ENCODE data around the gene PCDHGB2. TPM values are rescaled to one million over a fixed set of nuclear protein-coding genes. Genes with fewer than 3 reads are reported as not detected.
A peak's percentile ranks its signal among the peaks of the same experiment; 100 is the strongest.
"Not testable (repeated sequence)": the region's sequence is repeated elsewhere in the genome, so short reads cannot be mapped to it uniquely, and the experiment has no call there.

Gene PCDHGB2
- total RNA-seq, 2 donors from 2014 or later, result 2.3 to 9.3 TPM

DNA sequence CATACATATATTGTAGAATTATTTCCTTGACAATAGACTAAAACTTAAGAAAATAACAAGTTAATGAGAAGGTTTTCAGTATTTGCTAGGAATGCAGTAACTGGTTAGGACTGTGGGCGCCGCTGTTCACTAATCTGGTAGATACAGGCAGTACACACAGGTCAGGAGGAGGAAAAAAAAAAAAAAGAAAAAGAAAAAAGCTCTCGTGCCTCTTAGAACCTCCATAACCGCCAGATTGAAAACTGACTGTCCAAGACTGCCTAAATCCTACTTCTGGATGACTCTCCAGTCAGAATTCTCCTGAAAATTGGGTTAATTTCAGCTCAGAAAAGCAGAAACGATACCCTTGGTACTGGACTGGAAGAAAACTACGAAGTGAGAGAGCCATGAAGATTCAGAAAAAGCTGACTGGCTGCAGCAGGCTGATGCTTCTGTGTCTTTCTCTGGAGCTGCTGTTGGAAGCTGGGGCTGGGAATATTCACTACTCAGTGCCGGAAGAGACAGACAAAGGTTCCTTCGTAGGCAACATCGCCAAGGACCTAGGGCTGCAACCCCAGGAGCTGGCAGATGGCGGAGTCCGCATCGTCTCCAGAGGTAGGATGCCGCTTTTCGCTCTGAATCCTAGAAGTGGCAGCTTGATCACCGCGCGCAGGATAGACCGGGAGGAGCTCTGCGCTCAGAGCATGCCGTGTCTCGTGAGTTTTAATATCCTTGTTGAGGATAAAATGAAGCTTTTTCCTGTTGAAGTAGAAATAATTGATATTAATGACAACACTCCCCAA, 29.3 kb upstream of the PCDHGB2 start, which contains the start of gene PCDHGA1:
PCDHGA1 (plus strand) TSS at position 216 of the 782 bp plus-strand sequence.
- ATAC-seq (peak; percentile 50), DNase-seq (peak in 2 of 4 donors; percentile 31 to 48)
- intact Hi-C loops (cut with DNase I), result no loop called here
- Histone ChIP-seq H3K4me3 (no peak within 1 kb of the TSS), H3K9me3 (peaks cover 0 to 32% (median 0%) of the 10 kb centered on the region in 3 donors), H3K4me1 (no peaks in the 10 kb centered on the region), H3K27me3 (no peaks in the 10 kb centered on the region), H3K27ac (no peak within 1 kb of the TSS), H3K36me3 (replicated peaks in 1 of 2; ENCODE audit: insufficient read depth in 1 of 2, low read depth in 2 of 2) (no peaks in the 10 kb centered on the region)
- 16 to 21% methylated on average over 20 to 21 of the region's 21 CpGs for WGBS, 2 donors
- peak in 4 of 7 experiments; percentile 9 to 41 (median 24) for TF ChIP-seq CTCF (IDR thresholded peaks at IDR 0.05)
- TF ChIP-seq POLR2A (IDR thresholded peaks at IDR 0.05), result no peak

GRCh38 chr5:141332571-141332970, 27.2 kb upstream of the PCDHGB2 start:
- H3K27me3 ChIP-seq; intact Hi-C loops (cut with DNase I); H3K36me3 ChIP-seq (replicated peaks in 1 of 2; ENCODE audit: insufficient read depth in 1 of 2, low read depth in 2 of 2); DNase-seq; H3K4me3 ChIP-seq; ATAC-seq; H3K27ac ChIP-seq; H3K4me1 ChIP-seq: not testable (repeated sequence)
- H3K9me3 ChIP-seq, result peaks cover 0 to 36% (median 0%) of the 10 kb centered on the region in 3 donors
- WGBS, 2 donors, result 11 to 28% methylated on average over 4 to 34 of the region's 39 CpGs

- no peak within 1 kb of the TSS for H3K4me3 ChIP-seq
- ATAC-seq, result no peak
- H3K9me3 ChIP-seq, result peaks cover 0 to 47% (median 0%) of the 10 kb centered on the region in 3 donors
- H3K27ac ChIP-seq, result no peak within 1 kb of the TSS
- no peaks in the 10 kb centered on the region for H3K36me3 ChIP-seq (replicated peaks in 1 of 2; ENCODE audit: insufficient read depth in 1 of 2, low read depth in 2 of 2)
- no peaks in the 10 kb centered on the region for H3K4me1 ChIP-seq
- TF ChIP-seq CTCF (IDR thresholded peaks at IDR 0.05) (peak in 5 of 7 experiments; percentile 26 to 50 (median 40)), POLR2A (IDR thresholded peaks at IDR 0.05) (no peak)
- 5 to 16% methylated on average over 26 to 27 of the region's 27 CpGs for WGBS, 2 donors
- no peaks in the 10 kb centered on the region for H3K27me3 ChIP-seq
- DNase-seq, result peak in 3 of 4 donors; percentile 27 to 51 (median 37)
- intact Hi-C loops (cut with DNase I), result no loop called here
These were observed 21.1 kb upstream of the PCDHGB2 start, which contains the start of gene PCDHGA2 for GRCh38 chr5:141338538-141339306. Gene PCDHGA2 (plus strand): TSS chr5:141338760.

GRCh38 chr5:141340781-141341354, 18.9 kb upstream of the PCDHGB2 start:
- intact Hi-C loops (cut with DNase I); H3K4me1 ChIP-seq; DNase-seq; H3K27ac ChIP-seq; H3K36me3 ChIP-seq (replicated peaks in 1 of 2; ENCODE audit: insufficient read depth in 1 of 2, low read depth in 2 of 2); H3K4me3 ChIP-seq; ATAC-seq; H3K27me3 ChIP-seq: not testable (repeated sequence)
- 42 to 72% methylated on average over 14 to 45 of the region's 45 CpGs for WGBS, 2 donors
- peaks cover 0 to 55% (median 4%) of the 10 kb centered on the region in 3 donors for H3K9me3 ChIP-seq

DNA sequence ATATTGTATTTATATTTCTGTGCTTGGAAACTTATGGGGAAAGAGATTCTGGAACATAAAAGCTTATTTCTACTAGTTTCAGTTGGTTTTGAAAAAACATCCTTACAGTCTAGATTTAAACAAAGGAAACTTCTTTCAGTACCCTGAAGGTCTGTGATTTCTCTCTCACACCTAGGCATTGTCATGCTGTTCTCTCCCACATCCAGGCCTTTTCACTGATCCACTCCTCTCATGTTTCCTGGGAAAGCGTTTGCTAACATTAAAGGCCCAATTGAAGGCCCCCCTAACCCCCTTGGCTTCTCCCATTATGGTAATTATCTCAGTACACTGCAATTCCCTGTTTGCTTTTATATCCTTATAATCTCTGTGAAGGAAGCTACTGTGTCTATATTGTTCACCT, 17.0 kb upstream of the PCDHGB2 start:
- H3K27me3 ChIP-seq, result no peaks in the 10 kb centered on the region
- H3K4me1 ChIP-seq, result no peaks in the 10 kb centered on the region
- peaks cover 0 to 50% (median 4%) of the 10 kb centered on the region in 3 donors for H3K9me3 ChIP-seq
- 8 to 24% methylated on average over 1 of the region's 1 CpG for WGBS, 2 donors
- H3K4me3 ChIP-seq, result no peak overlapping the region
- no peak for TF ChIP-seq POLR2A (IDR thresholded peaks at IDR 0.05)
- ATAC-seq (no peak), DNase-seq (no peak)
- no peak overlapping the region for H3K27ac ChIP-seq
- no peaks in the 10 kb centered on the region for H3K36me3 ChIP-seq (replicated peaks in 1 of 2; ENCODE audit: insufficient read depth in 1 of 2, low read depth in 2 of 2)
- intact Hi-C loops (cut with DNase I), result no loop called here

All from body of pancreas (tissue), 4 donors.